ENCODE measurements around the gene EHMT1. TPM values are rescaled to one million over a fixed set of nuclear protein-coding genes. Genes with fewer than 3 reads are reported as not detected.

Gene EHMT1
- total and polyA plus RNA-seq, 10 of the 15 experiments (the other 5 are each of a cell fraction or from before 2014, with no cell fraction given), result 2.9 to 100 (median 48.1) TPM

GRCh38 chr9:137793196-137793841, 174.5 kb downstream of the EHMT1 start:
- Histone ChIP-seq H3K36me3 (ENCODE audit: control insufficient read depth in 2 of 2, insufficient read depth in 2 of 2, low read length in 1 of 2) (peaks cover 21 to 46% of the 10 kb centered on the region in 2 experiments), H2AFZ (ENCODE audit: control insufficient read depth, low read depth, low read length) (no peak overlapping the region), H4K20me1 (ENCODE audit: control insufficient read depth, insufficient read depth) (no peaks in the 10 kb centered on the region), H3K4me2 (ENCODE audit: control insufficient read depth, insufficient read depth) (no peak overlapping the region), H3K9ac (ENCODE audit: control insufficient read depth, insufficient read depth, low read length) (no peak overlapping the region), H3K27me3 (replicated peaks in 1 of 2; ENCODE audit: control insufficient read depth in 2 of 2, insufficient read depth in 2 of 2, low read length in 1 of 2) (no peaks in the 10 kb centered on the region), H3K4me3 (no peak overlapping the region), H3K27ac (ENCODE audit: control insufficient read depth, insufficient read depth) (no peak overlapping the region), H3K4me1 (ENCODE audit: control insufficient read depth, insufficient read depth, low read length) (no peaks in the 10 kb centered on the region), H3K9me3 (replicated peaks; ENCODE audit: control insufficient read depth, insufficient read depth, low read length) (no peaks in the 10 kb centered on the region; the same call in 2 of the 3 replicates), H3K79me2 (ENCODE audit: control insufficient read depth, insufficient read depth, low read length) (no peaks in the 10 kb centered on the region)
- peak; percentile 49 for FAIRE-seq
- ATAC-seq, result no peak
- POLR2A ChIA-PET, result no interaction called here
- CTCF ChIA-PET, result no interaction called here
- in situ Hi-C loops (cut with MboI), result no loop called here
- WGBS (ENCODE audit: insufficient coverage, insufficient replicate concordance, low lambda C conversion rate, missing lambda C conversion rate), result 98% methylated on average over 13 of the region's 13 CpGs
- intact Hi-C loops (cut with micrococcal nuclease; ENCODE audit: unreplicated experiment), result no loop called here
- BruUV-seq (replicated peaks), result TSS peak; percentile 60
- SMC1A ChIA-PET (ENCODE audit: uncharacterized antibody, unreplicated experiment), result no interaction called here
- RAD21 ChIA-PET (ENCODE audit: unreplicated experiment), result no interaction called here
- DNase-seq (ENCODE audit: low read depth, low spot score), result no peak
- TF ChIP-seq TARDBP (IDR thresholded peaks at IDR 0.05; ENCODE audit: borderline replicate concordance) (no peak), ESRRA (IDR thresholded peaks at IDR 0.05; ENCODE audit: low read length) (no peak), ZZZ3 (IDR thresholded peaks at IDR 0.05; ENCODE audit: control insufficient read depth, insufficient read length, low read depth) (no peak), LARP7 (IDR thresholded peaks at IDR 0.05) (no peak), JUND (IDR thresholded peaks at IDR 0.05; ENCODE audit: low read depth, low read length) (no peak), SMAD1 (IDR thresholded peaks at IDR 0.05; ENCODE audit: low read depth, partially characterized antibody) (no peak), POLR2A (IDR thresholded peaks at IDR 0.05; ENCODE audit: low read depth, low read length) (no peak), BACH1 (IDR thresholded peaks at IDR 0.05; ENCODE audit: borderline replicate concordance) (no peak)
- TF ChIP-seq, protein P1, sequence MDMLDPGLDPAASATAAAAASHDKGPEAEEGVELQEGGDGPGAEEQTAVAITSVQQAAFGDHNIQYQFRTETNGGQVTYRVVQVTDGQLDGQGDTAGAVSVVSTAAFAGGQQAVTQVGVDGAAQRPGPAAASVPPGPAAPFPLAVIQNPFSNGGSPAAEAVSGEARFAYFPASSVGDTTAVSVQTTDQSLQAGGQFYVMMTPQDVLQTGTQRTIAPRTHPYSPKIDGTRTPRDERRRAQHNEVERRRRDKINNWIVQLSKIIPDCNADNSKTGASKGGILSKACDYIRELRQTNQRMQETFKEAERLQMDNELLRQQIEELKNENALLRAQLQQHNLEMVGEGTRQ (IDR thresholded peaks at IDR 0.05; ENCODE audit: borderline replicate concordance, low read depth, low read length), result no peak
- TF ChIP-seq, protein P2, sequence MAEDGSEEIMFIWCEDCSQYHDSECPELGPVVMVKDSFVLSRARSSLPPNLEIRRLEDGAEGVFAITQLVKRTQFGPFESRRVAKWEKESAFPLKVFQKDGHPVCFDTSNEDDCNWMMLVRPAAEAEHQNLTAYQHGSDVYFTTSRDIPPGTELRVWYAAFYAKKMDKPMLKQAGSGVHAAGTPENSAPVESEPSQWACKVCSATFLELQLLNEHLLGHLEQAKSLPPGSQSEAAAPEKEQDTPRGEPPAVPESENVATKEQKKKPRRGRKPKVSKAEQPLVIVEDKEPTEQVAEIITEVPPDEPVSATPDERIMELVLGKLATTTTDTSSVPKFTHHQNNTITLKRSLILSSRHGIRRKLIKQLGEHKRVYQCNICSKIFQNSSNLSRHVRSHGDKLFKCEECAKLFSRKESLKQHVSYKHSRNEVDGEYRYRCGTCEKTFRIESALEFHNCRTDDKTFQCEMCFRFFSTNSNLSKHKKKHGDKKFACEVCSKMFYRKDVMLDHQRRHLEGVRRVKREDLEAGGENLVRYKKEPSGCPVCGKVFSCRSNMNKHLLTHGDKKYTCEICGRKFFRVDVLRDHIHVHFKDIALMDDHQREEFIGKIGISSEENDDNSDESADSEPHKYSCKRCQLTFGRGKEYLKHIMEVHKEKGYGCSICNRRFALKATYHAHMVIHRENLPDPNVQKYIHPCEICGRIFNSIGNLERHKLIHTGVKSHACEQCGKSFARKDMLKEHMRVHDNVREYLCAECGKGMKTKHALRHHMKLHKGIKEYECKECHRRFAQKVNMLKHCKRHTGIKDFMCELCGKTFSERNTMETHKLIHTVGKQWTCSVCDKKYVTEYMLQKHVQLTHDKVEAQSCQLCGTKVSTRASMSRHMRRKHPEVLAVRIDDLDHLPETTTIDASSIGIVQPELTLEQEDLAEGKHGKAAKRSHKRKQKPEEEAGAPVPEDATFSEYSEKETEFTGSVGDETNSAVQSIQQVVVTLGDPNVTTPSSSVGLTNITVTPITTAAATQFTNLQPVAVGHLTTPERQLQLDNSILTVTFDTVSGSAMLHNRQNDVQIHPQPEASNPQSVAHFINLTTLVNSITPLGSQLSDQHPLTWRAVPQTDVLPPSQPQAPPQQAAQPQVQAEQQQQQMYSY (CRISPR knock-in tag; IDR thresholded peaks at IDR 0.05), result no peak

Data from GM12878 (cell line).